ENCODE results near the gene ACTG2.

The ACTG2 gene

DNA sequence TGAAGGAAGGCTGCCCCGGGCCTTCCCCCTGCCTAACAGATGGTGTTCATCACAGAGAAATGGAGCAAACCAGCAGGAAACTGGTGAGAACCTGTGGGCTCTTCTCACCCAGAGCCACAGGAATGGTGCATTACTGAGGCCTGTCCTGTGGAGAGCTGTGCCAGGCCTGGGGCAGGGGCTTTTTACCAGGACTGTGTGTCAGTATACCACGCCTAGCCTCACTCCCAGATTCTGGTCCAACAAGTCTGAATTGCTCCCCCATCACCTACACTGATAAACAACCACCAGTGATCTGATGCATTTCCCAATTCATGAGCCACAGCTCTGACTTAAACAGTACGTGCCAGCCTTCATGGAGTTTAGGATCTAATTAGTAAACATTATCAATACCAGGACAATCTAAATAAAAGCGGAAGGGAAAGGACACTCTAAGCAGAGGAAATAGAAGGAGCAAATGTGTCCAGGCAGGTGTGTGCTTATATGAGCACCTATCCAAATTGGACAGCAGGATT, 24.9 kb downstream of the ACTG2 start:
- no peak for TF ChIP-seq ZFX (IDR thresholded peaks at IDR 0.05)
- TF ChIP-seq, protein P1, sequence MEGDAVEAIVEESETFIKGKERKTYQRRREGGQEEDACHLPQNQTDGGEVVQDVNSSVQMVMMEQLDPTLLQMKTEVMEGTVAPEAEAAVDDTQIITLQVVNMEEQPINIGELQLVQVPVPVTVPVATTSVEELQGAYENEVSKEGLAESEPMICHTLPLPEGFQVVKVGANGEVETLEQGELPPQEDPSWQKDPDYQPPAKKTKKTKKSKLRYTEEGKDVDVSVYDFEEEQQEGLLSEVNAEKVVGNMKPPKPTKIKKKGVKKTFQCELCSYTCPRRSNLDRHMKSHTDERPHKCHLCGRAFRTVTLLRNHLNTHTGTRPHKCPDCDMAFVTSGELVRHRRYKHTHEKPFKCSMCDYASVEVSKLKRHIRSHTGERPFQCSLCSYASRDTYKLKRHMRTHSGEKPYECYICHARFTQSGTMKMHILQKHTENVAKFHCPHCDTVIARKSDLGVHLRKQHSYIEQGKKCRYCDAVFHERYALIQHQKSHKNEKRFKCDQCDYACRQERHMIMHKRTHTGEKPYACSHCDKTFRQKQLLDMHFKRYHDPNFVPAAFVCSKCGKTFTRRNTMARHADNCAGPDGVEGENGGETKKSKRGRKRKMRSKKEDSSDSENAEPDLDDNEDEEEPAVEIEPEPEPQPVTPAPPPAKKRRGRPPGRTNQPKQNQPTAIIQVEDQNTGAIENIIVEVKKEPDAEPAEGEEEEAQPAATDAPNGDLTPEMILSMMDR (conservative IDR thresholded peaks at IDR 0.05) = no peak
- no peak overlapping the region for H3K27ac ChIP-seq

DNA sequence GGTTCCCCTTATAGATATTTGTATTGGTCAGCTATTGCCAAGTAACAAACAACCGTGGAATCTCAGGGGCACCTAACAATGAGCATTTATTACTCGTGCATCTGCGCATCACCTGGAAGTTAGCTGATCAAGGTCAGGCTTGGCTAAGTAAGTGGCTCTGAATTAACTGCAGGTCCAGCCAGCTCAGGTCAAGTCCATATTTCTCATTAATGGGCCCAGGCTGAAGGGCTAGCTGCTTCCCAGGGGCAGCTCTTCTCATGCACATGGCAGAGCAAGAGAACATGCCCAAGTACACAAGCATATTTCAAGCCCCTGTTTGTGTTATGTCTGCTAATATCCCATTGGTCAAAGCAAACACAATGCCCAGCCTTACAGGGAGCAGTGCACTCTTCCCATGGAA, 26.0 kb downstream of the ACTG2 start:
- no peak overlapping the region for H3K27ac ChIP-seq
- TF ChIP-seq, protein P1 (conservative IDR thresholded peaks at IDR 0.05) = no peak
- TF ChIP-seq ZFX (IDR thresholded peaks at IDR 0.05) = no peak

- no peak overlapping the region for H3K27ac ChIP-seq
- TF ChIP-seq, protein P1 (conservative IDR thresholded peaks at IDR 0.05) = no peak
- TF ChIP-seq ZFX (IDR thresholded peaks at IDR 0.05) = no peak
Observed at GRCh38 chr2:73919596-73920228, 26.9 kb downstream of the ACTG2 start.

GRCh38 chr2:73920577-73921545, 28.1 kb downstream of the ACTG2 start:
- TF ChIP-seq, protein P1 (conservative IDR thresholded peaks at IDR 0.05) = no peak; the same call in 1 of the 2 replicates
- TF ChIP-seq ZFX (IDR thresholded peaks at IDR 0.05) = no peak

GRCh38 chr2:73921581-73921980, 28.8 kb downstream of the ACTG2 start:
- no peak for TF ChIP-seq ZFX (IDR thresholded peaks at IDR 0.05)
- TF ChIP-seq, protein P1 (conservative IDR thresholded peaks at IDR 0.05) = no peak
- H3K27ac ChIP-seq = no peak overlapping the region

More at GRCh38 chr2:73920577-73921545, 28.1 kb downstream of the ACTG2 start:
- no peak overlapping the region for H3K27ac ChIP-seq

DNA sequence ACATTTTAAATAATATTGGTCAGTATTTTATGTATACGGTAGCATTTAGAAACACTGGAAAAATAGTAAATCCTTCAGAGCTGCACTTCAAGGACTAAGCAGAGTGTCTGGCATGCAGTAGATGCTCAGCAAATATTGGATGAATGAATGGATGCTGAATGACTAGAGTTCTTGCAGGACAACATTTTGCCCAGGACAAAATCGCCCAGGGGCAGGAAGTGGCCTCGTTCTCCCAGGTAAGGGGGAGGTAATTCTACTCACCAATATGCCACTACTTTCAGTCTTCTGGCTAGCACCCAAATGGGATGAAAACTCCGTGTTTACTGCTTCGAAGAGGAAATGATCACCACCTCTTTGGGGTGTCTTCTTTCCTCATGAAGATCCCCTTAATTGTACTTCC, 29.9 kb downstream of the ACTG2 start:
- TF ChIP-seq, protein P1 (conservative IDR thresholded peaks at IDR 0.05) = no peak
- no peak for TF ChIP-seq ZFX (IDR thresholded peaks at IDR 0.05)
- H3K27ac ChIP-seq = no peak overlapping the region

Data from C4-2B (cell line).